GM18502 (cell line): Measurements from ENCODE around the gene MYBPC2.

Experiments used
- ATAC-seq: cut with Tn5 transposase; IDR thresholded peaks from one replicate; pipeline ENCODE4 v1.9.1; 2021; ENCODE audit warnings: mild to moderate bottlenecking; ENCODE audit not compliant: unreplicated experiment, poor library complexity

MYBPC2 gene

GRCh38 chr19:50477751-50478515, 45.2 kb downstream of the MYBPC2 start:
- no peak for ATAC-seq

GRCh38 chr19:50478901-50479715, 46.4 kb downstream of the MYBPC2 start:
- ATAC-seq, result no peak

DNA sequence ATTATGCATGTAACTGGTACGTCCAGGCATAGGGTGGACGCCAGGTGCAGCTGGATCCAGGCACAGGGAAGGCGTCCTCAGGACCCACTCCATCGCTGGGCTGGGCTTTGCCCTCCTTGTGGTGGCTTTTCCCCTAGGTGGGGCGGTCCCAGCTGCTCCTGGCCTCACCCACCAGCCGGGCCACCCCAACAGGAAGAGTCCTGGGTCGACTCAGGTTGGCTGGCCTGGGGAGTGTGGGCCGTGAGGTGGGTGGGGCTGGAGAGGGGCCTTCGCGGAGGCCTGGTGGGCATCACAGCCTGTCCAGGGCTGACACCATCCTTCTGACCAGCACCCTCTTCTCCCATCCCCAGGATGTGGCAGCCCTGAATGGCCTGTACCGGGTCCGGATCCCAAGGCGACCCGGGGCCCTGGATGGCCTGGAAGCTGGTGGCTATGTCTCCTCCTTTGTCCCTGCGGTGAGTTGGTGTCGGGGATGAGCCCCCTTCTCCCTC, 47.1 kb downstream of the MYBPC2 start:
- no peak for ATAC-seq

DNA sequence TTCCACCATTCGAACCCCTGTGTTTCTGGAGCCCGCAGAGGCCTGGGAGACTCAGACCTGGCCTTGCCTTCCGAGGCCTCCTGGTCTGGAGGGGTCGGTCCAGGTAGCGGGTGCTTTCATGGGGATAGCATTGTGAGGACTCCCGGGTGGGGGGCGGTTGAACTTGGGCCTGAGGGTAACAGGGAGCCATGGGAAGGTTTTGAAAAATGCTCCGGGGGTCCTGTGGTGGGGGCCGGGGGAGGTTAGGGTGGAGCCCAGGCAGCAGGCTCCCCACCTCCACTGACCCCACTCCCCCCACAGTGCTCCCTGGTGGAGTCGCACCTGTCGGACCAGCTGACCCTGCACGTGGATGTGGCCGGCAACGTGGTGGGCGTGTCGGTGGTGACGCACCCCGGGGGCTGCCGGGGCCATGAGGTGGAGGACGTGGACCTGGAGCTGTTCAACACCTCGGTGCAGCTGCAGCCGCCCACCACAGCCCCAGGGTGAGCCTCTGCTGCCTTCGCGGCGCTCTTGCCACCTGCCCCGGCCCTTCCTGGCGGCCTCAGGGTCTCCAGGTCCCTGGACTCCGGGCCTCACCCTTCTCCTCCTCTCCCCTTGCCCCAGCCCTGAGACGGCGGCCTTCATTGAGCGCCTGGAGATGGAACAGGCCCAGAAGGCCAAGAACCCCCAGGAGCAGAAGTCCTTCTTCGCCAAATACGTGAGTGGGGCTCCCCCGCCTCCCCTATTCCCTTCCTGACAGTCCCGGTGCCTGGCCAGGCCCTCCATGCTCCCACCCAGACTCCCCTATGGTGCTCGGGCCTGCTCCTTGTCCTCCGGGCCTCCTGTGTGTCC, 47.8 kb downstream of the MYBPC2 start:
- no peak for ATAC-seq

GRCh38 chr19:50481351-50482149, 48.9 kb downstream of the MYBPC2 start:
- no peak for ATAC-seq

DNA sequence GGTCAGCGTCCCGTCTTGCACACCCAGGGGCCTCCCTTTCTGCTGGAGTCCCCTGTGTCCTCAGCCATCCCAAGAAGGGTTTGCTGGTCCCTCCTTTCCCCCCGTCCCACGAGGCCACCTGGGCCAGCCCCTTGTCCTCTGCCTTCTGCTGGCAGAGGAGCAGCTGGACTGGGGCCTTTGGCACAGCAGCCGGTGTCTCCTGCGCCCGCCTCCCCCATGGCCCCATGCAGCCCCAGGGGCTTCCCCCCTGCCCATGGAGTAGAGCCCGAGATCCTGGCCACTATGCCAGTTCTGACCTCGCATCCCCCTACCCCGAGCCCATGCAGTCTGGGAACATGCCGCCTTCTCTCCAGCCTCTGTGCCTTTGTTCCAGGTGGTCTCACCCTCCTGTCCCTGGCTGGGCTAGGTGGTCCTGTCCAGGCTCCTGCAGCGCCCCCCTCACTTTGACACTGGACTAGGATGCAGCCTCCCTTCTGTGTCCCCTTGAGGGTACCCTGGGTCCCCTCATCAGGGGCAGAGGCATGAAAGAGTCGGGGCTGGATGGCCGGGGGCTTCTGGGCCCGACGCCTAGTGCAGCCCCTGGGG, 49.7 kb downstream of the MYBPC2 start:
- no peak for ATAC-seq

- ATAC-seq, result no peak
Observed at GRCh38 chr19:50482916-50483315, 50.2 kb downstream of the MYBPC2 start.

GRCh38 chr19:50485284-50485955, 52.7 kb downstream of the MYBPC2 start:
- no peak for ATAC-seq

DNA sequence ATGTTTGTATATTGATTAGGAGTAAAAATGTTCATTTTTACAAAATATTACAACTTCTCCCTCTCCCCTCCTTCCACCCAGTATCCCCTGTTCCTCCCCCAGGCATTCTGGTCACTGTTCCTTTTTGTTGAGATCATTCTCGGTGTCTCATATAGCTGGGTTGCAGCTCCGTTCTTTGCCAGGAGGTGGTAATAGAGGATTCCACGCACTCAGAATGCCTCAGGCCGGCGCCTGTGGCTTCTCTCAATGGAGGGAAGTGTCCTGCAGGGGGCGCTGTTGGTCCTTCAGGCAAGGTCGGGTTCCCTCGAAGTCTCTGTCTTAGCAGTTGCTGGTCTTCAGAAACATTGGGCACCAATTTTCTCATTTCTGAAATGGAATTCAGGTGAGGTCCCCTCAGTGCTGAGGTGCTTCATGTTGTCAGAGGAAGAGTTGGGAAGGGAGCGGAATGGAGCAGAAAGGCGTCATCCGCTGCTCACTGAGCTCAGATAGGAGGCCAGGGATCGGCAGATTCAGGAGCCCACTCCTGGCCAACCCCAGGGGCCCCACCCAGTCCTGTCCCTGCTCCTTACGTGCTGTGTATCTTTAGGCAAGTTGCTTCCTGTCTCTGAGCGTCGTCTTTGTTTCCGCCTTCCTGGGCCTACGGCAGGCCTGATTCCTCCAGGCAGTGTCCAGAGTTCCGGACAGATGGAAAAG, 54.3 kb downstream of the MYBPC2 start:
- no peak for ATAC-seq

GRCh38 chr19:50488389-50489194, 55.9 kb downstream of the MYBPC2 start:
- ATAC-seq, result no peak

DNA sequence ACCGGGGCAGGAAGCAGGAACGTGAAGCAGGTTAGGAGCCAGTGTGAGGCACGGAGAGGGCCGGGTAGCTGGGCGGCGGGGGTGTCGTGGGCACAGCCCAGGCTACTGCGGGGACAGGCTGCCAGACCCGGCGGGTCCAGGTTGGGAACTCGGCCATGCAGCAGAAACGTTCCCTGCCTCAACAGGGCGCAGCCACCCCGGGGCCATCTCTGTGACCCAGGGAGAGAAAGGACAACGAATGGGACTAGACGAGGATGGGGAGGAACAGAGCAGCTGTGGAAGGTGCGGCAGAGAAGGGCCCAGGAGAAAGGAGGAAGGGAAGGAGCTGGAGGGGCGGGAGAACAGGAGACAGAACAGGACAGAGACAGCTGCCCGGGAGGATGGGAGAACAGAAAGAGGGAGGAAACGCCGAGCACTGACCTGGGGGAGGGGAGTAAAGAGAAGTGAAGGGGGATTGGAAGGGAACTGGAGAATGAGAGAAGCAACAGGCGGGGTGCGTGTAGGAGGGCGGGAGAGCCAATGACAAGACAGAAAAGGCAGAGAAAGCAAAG, 56.8 kb downstream of the MYBPC2 start:
- ATAC-seq, result no peak

DNA sequence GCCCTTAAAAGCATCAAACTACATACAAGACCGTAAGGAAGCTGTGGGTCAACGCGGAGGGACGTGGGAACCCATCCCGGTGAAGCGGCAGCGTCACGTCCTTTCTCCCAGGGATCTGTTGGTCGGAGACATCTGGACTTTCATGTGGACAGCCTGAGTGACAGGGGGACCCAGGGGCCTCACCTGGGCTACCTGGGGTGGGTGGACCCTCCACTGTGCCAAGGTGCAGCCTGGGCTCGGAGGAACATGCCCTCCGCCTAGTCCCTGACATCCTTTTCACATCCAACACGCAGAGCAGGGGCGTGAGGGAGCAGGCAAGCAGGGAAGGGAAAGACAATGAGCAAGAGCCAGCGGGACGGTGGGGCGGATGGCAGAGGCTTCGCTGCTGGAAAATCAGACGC, 57.7 kb downstream of the MYBPC2 start:
- no peak for ATAC-seq

GRCh38 chr19:50490991-50491472, 58.3 kb downstream of the MYBPC2 start:
- ATAC-seq, result no peak

GRCh38 chr19:50492303-50493052, 59.8 kb downstream of the MYBPC2 start:
- ATAC-seq, result no peak

DNA sequence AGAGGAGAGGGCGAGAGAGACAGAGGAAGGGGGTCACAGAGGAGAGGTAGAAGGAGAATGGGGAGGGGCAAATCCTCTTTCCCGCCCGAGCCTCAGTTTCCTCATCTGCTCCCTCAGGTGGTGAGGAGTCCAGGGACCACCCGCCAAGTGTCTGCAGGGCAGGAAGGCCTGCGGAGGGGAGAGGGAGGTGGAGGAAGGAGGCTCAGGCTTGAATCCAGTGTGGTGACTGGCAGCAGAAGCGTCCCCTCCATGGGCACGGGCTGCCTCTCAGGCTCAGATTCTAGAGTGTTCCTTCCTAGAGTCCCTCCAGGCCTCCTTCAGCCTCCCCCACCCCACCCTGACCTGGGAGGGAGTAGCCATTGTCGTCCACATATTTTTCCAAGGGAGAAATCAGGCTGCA, 60.5 kb downstream of the MYBPC2 start:
- ATAC-seq, result no peak
